SU-DHL-6 (cell line): ENCODE data around the gene PC.

Experiments used
- EZH2phosphoT487 ChIP-seq: fragments of 200-600 bp; sonication (generic), shearing (Covaris generic); conservative IDR thresholded peaks from 2 replicates; pipeline ENCODE4 v1.6.1; 2018; ENCODE audit warnings: mild to moderate bottlenecking, antibody characterized with exemption, low read length, moderate library complexity, mixed read lengths
- TF ChIP-seq, protein P1 (sequence below): fragments of 200-600 bp; sonication (generic); IDR thresholded peaks from one replicate; pipeline ENCODE4 v1.5.1; 2017; ENCODE audit warnings: antibody characterized with exemption, mild to moderate bottlenecking, low read length, moderate library complexity; ENCODE audit not compliant: insufficient read depth, poor library complexity, severe bottlenecking

DNA sequence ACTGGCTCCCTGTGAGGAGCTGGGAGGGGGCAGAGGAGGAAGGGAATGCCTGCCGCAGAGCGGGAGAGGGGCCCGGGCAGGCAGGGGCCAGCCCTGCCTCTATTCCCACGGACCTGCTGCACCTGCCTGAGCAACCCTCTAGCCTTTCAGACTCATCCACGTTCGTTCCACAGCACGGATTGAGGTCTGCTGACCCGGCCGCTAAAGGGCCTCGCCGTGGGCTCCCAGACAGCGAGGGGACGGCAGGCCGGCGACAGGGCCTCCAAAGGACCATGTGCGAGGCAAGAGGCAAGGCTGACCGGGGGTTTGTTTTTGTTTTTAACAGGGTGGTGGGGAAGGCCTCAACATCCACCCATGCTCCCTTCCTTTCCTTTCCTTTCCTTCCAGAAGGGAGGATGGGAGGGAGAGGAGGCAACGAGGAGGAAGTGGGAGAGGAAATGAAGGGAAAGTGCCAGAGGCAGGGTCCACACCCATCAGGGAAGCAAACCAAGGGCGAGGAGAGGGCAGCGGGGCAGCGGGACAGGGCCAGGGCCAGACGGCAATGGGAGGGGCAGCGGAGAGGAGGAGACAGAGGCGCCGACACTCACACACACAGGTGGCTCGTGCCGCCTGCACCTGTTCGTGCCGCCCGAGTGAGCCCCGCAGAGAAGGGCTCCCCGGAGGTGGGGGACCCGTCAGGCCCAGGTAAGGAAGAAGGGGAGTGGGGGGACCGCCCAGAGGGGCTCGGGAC, 93.8 kb downstream of the PC start:
- TF ChIP-seq, protein P1, sequence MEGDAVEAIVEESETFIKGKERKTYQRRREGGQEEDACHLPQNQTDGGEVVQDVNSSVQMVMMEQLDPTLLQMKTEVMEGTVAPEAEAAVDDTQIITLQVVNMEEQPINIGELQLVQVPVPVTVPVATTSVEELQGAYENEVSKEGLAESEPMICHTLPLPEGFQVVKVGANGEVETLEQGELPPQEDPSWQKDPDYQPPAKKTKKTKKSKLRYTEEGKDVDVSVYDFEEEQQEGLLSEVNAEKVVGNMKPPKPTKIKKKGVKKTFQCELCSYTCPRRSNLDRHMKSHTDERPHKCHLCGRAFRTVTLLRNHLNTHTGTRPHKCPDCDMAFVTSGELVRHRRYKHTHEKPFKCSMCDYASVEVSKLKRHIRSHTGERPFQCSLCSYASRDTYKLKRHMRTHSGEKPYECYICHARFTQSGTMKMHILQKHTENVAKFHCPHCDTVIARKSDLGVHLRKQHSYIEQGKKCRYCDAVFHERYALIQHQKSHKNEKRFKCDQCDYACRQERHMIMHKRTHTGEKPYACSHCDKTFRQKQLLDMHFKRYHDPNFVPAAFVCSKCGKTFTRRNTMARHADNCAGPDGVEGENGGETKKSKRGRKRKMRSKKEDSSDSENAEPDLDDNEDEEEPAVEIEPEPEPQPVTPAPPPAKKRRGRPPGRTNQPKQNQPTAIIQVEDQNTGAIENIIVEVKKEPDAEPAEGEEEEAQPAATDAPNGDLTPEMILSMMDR, result no peak
- no peak for TF ChIP-seq EZH2phosphoT487
